GM12878 (cell line): Measurements from ENCODE around the gene MORF4L2. TPM values are rescaled to one million over a fixed set of nuclear protein-coding genes. Genes with fewer than 3 reads are reported as not detected.

ENCODE experiments used
- ATAC-seq: fragments of 200-7000 bp; cut with Tn5 transposase; 3 replicates; pipeline ENCODE4 v1.9.1; 2020; ENCODE audit warnings: mild to moderate bottlenecking, moderate library complexity
- BruUV-seq: library from RNA; stranded (reverse); fragments of 400-500 nt; replicated peaks from 2 replicates; lab custom pipeline; 2021; lab: Mats Ljungman, UMichigan
- CTCF ChIA-PET: fragments of 300-600 bp; sonication (Branson Sonifier 250); formaldehyde crosslinking; extraction: SDS; loops from one replicate; lab custom pipeline; 2021; ENCODE audit warnings: inconsistent platforms; lab: Yijun Ruan, JAX
- POLR2A ChIA-PET: fragments of 350-600 bp; formaldehyde crosslinking; extraction: SDS; loops from one replicate; lab custom pipeline; 2021; ENCODE audit warnings: inconsistent platforms; lab: Charles Lee
- RAD21 ChIA-PET: fragments of 300-600 bp; sonication (Branson Sonifier 250); formaldehyde crosslinking; loops from one replicate; lab custom pipeline; 2023; ENCODE audit warnings: antibody characterized with exemption; ENCODE audit not compliant: unreplicated experiment; lab: Charles Lee
- SMC1A ChIA-PET: fragments of 300-600 bp; sonication (Branson Sonifier 250); formaldehyde crosslinking; loops from one replicate; lab custom pipeline; 2023; ENCODE audit not compliant: unreplicated experiment, uncharacterized antibody; lab: Charles Lee
- DNase-seq: peaks from one replicate; pipeline ENCODE4 v3.0.0-alpha.2; 2011; ENCODE audit warnings: low read depth, low spot score
- FAIRE-seq: peaks from 3 replicates; lab custom pipeline; 2011; peaks lifted over from hg19 to GRCh38; lab: Jason Lieb, UNC
- H2AFZ ChIP-seq: 2 replicates; pipeline ENCODE4 v1.6.0; 2011; ENCODE audit warnings: low read depth, low read length, control low read depth; ENCODE audit not compliant: control insufficient read depth
- H3K27ac ChIP-seq: 2 replicates; pipeline ENCODE4 v1.5.1; 2011; ENCODE audit warnings: control low read depth; ENCODE audit not compliant: control insufficient read depth, insufficient read depth
- H3K27me3 ChIP-seq, 2 experiments: replicated peaks in 1 of 2; 2 replicates each; pipeline versions ENCODE4 v1.6.0 to v1.6.1; 2011; ENCODE audit warnings: low read length in 1 of 2; ENCODE audit not compliant: control insufficient read depth in 2 of 2, insufficient read depth in 2 of 2
- H3K36me3 ChIP-seq, 2 experiments: 2 replicates each; pipeline ENCODE4 v1.5.1; 2011; ENCODE audit warnings: low read length in 1 of 2; ENCODE audit not compliant: control insufficient read depth in 2 of 2, insufficient read depth in 2 of 2
- H3K4me1 ChIP-seq: 2 replicates; pipeline ENCODE4 v1.6.1; 2011; ENCODE audit warnings: mild to moderate bottlenecking, low read length, moderate library complexity, mixed read lengths; ENCODE audit not compliant: control insufficient read depth, insufficient read depth
- H3K4me2 ChIP-seq: 2 replicates; pipeline ENCODE4 v1.6.0; 2011; ENCODE audit warnings: control low read depth; ENCODE audit not compliant: control insufficient read depth, insufficient read depth
- H3K4me3 ChIP-seq: fragments of 200-600 bp; sonication (generic); 2 replicates; pipeline ENCODE4 v1.5.1; 2016
- H3K79me2 ChIP-seq: 2 replicates; pipeline ENCODE4 v1.6.0; 2011; ENCODE audit warnings: low read length; ENCODE audit not compliant: control insufficient read depth, insufficient read depth
- H3K9ac ChIP-seq: 2 replicates; pipeline ENCODE4 v1.8.0; 2011; ENCODE audit warnings: low read length, control low read depth, mixed read lengths; ENCODE audit not compliant: control insufficient read depth, insufficient read depth
- H3K9me3 ChIP-seq: replicated peaks from 3 replicates; pipeline ENCODE4 v1.5.1; 2011; ENCODE audit warnings: mild to moderate bottlenecking, low read length; ENCODE audit not compliant: control insufficient read depth, insufficient read depth
- H4K20me1 ChIP-seq: 2 replicates; pipeline ENCODE4 v1.6.0; 2011; ENCODE audit not compliant: control insufficient read depth, insufficient read depth
- CHD4 ChIP-seq: fragments of 200-600 bp; sonication (generic); IDR thresholded peaks from 2 replicates; pipeline ENCODE4 v1.6.1; 2016; ENCODE audit warnings: mild to moderate bottlenecking
- EGR1 ChIP-seq, 2 experiments: IDR thresholded peaks; 1 replicate in 1 of 2; 2 replicates in 1 of 2; pipeline ENCODE4 v1.6.1; 2011 to 2012; ENCODE audit warnings: low read depth in 2 of 2, low read length in 2 of 2, borderline replicate concordance in 1 of 2, mild to moderate bottlenecking in 1 of 2, moderate library complexity in 1 of 2
- NFIC ChIP-seq: IDR thresholded peaks from 2 replicates; pipeline ENCODE4 v1.6.1; 2012; ENCODE audit warnings: low read depth, mild to moderate bottlenecking, inconsistent platforms, low read length, moderate library complexity
- NR2C1 ChIP-seq: fragments of 450-650 bp; IDR thresholded peaks from 2 replicates; pipeline ENCODE4 v1.6.1; 2017; ENCODE audit warnings: antibody characterized with exemption, mild to moderate bottlenecking, moderate library complexity
- POLR2A ChIP-seq: IDR thresholded peaks from 2 replicates; pipeline ENCODE4 v1.6.1; 2011; ENCODE audit warnings: low read depth, mild to moderate bottlenecking, low read length
- RAD21 ChIP-seq: IDR thresholded peaks from 2 replicates; pipeline ENCODE4 v1.6.1; 2011; ENCODE audit warnings: mild to moderate bottlenecking, low read depth, low read length, moderate library complexity; ENCODE audit not compliant: insufficient read depth
- RBBP5 ChIP-seq: fragments of 200-600 bp; sonication (generic); conservative IDR thresholded peaks from 2 replicates; pipeline ENCODE4 v1.6.1; 2016
- SP1 ChIP-seq: IDR thresholded peaks from one replicate; pipeline ENCODE4 v1.6.1; 2011; ENCODE audit warnings: low read depth, low read length
- SUZ12 ChIP-seq: fragments of 200-600 bp; sonication (generic); IDR thresholded peaks from one replicate; pipeline ENCODE4 v1.6.1; 2018; ENCODE audit warnings: antibody characterized with exemption, mild to moderate bottlenecking; ENCODE audit not compliant: unreplicated experiment
- WGBS: methylation state at CpG from one replicate; pipeline ENCODE4 v1.1.6; 2016; ENCODE audit warnings: low lambda C conversion rate; ENCODE audit not compliant: insufficient replicate concordance, insufficient coverage; ENCODE audit errors: missing lambda C conversion rate; 5-methylcytosine and 5-hydroxymethylcytosine counted together
- in situ Hi-C: fragments of 300-500 bp; cut with MboI; formaldehyde crosslinking; loops from 9 replicates; pipeline ENCODE4 v1.14.3; 2018; ENCODE audit warnings: mixed read lengths
- intact Hi-C: fragments of 100-400 bp; cut with micrococcal nuclease; formaldehyde crosslinking; loops from one replicate; pipeline ENCODE4 v1.14.2; 2022; ENCODE audit not compliant: unreplicated experiment
- polyA plus RNA-seq, 11 experiments: library from polyadenylated mRNA; depleted of rRNA in 4 of 11; unstranded in 6 of 11; stranded (reverse) in 5 of 11; fragments of >200 nt; fragmentation: Nextera tagmentation in 4 of 11; fragmentation: Illumina TruSeq in 1 of 11; extraction: Ambion mirVana in 4 of 11; extraction: Trizol in 1 of 11; gene quantifications; 1 replicate in 1 of 11; 2 replicates in 10 of 11; pipeline versions ENCODE4 v1.2.1 to v1.2.3, GENCODE V29; 2011 to 2016; ENCODE audit warnings: inconsistent platforms in 2 of 11, missing spikeins in 2 of 11, low read depth in 1 of 11
- total RNA-seq, 4 experiments: library from RNA; depleted of rRNA in 3 of 4; stranded (reverse); fragments of >200 nt in 3 of 4; fragmentation: Illumina TruSeq in 1 of 4; extraction: Trizol in 1 of 4; gene quantifications; 2 replicates each; pipeline versions ENCODE4 v1.2.1 to v1.2.3, GENCODE V29; 2013 to 2021
- TF ChIP-seq, protein P1 (sequence below): IDR thresholded peaks from 2 replicates; pipeline ENCODE4 v1.6.1; 2011; ENCODE audit warnings: low read depth, low read length, improper control_type of control experiment, borderline replicate concordance
- TF ChIP-seq, protein P2 (sequence below): IDR thresholded peaks from 2 replicates; pipeline ENCODE4 v1.6.1; 2012; ENCODE audit warnings: low read depth, low read length, improper control_type of control experiment
- TF ChIP-seq, protein P3 (sequence below): fragments of 450-650 bp; formaldehyde crosslinking; IDR thresholded peaks from 2 replicates; pipeline ENCODE4 v1.4.0; 2022; ENCODE audit warnings: mild to moderate bottlenecking, moderate library complexity
- TF ChIP-seq, protein P4 (sequence below): fragments of 450-650 bp; IDR thresholded peaks from 2 replicates; pipeline ENCODE4 v1.6.1; 2017; ENCODE audit warnings: low read depth, mild to moderate bottlenecking, moderate library complexity
- TF ChIP-seq, protein P5 (sequence below): fragments of 150-350 bp; IDR thresholded peaks from 2 replicates; pipeline ENCODE4 v1.6.1; 2014; ENCODE audit warnings: mild to moderate bottlenecking, low read depth, low read length
- TF ChIP-seq, protein P6 (sequence below): fragments of 450-650 bp; IDR thresholded peaks from 2 replicates; pipeline ENCODE4 v1.6.1; 2017; ENCODE audit warnings: mild to moderate bottlenecking

The MORF4L2 gene
- total and polyA plus RNA-seq, 10 of the 15 experiments (the other 5 are each of a cell fraction or from before 2014, with no cell fraction given): 118 to 311 (median 199) TPM

DNA sequence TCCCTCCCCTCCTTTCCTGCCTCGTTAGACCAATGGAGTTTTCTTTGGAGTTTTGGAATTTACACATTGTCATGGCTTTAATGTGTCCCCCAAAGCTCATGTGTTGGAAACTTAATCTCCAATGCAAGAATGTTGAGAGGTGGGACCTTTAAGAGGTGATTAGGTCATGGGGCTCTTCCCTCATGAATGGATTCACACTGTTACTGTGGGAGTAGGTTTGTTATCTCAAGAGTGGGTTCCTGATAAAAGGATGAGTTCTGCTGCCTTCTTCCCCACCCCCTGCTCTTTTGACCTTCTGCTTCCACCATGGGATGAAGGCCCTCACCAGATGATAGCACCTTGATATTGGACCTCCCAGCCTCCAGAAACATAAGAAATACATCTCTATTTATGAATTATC lies 16.8 kb downstream of the MORF4L2 start:
- no peak for FAIRE-seq
- ChIA-PET CTCF (no interaction called here), RAD21 (no interaction called here), SMC1A (no interaction called here), POLR2A (no interaction called here)
- no peak for DNase-seq
- Histone ChIP-seq H3K4me2 (no peak overlapping the region), H3K4me3 (no peak overlapping the region), H3K36me3 (no peaks in the 10 kb centered on the region), H3K27me3 (no peaks in the 10 kb centered on the region; a peak in 1 of 4 replicates), H3K79me2 (no peaks in the 10 kb centered on the region), H2AFZ (no peak overlapping the region), H3K27ac (no peak overlapping the region), H3K9ac (no peak overlapping the region), H3K9me3 (no peaks in the 10 kb centered on the region), H3K4me1 (no peaks in the 10 kb centered on the region), H4K20me1 (no peaks in the 10 kb centered on the region)
- no TSS peak for BruUV-seq
- WGBS: 6% methylated on average over 1 of the region's 1 CpG
- ATAC-seq: no peak
- in situ Hi-C loops: no loop called here
- intact Hi-C loops: no loop called here
- TF ChIP-seq, protein P1, sequence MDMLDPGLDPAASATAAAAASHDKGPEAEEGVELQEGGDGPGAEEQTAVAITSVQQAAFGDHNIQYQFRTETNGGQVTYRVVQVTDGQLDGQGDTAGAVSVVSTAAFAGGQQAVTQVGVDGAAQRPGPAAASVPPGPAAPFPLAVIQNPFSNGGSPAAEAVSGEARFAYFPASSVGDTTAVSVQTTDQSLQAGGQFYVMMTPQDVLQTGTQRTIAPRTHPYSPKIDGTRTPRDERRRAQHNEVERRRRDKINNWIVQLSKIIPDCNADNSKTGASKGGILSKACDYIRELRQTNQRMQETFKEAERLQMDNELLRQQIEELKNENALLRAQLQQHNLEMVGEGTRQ: no peak
- TF ChIP-seq, protein P2, sequence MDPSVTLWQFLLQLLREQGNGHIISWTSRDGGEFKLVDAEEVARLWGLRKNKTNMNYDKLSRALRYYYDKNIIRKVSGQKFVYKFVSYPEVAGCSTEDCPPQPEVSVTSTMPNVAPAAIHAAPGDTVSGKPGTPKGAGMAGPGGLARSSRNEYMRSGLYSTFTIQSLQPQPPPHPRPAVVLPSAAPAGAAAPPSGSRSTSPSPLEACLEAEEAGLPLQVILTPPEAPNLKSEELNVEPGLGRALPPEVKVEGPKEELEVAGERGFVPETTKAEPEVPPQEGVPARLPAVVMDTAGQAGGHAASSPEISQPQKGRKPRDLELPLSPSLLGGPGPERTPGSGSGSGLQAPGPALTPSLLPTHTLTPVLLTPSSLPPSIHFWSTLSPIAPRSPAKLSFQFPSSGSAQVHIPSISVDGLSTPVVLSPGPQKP: no peak
- TF ChIP-seq NR2C1 (no peak), CHD4 (no peak), NFIC (no peak), RBBP5 (no peak), POLR2A (no peak), SP1 (no peak), RAD21 (no peak), SUZ12 (no peak), EGR1 (IDR thresholded peaks at IDR 0.05; ENCODE audit: borderline replicate concordance in 1 of 2, low read depth in 2 of 2, low read length in 2 of 2) (no peak)
- TF ChIP-seq, protein P3, sequence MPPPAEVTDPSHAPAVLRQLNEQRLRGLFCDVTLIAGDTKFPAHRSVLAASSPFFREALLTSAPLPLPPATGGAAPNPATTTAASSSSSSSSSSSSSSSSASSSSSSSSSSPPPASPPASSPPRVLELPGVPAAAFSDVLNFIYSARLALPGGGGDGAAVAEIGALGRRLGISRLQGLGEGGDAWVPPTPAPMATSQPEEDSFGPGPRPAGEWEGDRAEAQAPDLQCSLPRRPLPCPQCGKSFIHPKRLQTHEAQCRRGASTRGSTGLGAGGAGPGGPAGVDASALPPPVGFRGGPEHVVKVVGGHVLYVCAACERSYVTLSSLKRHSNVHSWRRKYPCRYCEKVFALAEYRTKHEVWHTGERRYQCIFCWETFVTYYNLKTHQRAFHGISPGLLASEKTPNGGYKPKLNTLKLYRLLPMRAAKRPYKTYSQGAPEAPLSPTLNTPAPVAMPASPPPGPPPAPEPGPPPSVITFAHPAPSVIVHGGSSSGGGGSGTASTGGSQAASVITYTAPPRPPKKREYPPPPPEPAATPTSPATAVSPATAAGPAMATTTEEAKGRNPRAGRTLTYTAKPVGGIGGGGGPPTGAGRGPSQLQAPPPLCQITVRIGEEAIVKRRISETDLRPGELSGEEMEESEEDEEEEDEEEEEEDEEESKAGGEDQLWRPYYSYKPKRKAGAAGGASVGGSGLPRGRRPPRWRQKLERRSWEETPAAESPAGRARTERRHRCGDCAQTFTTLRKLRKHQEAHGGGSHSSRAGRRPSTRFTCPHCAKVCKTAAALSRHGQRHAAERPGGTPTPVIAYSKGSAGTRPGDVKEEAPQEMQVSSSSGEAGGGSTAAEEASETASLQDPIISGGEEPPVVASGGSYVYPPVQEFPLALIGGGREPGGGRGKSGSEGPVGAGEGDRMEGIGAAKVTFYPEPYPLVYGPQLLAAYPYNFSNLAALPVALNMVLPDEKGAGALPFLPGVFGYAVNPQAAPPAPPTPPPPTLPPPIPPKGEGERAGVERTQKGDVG: no peak
- TF ChIP-seq, protein P4, sequence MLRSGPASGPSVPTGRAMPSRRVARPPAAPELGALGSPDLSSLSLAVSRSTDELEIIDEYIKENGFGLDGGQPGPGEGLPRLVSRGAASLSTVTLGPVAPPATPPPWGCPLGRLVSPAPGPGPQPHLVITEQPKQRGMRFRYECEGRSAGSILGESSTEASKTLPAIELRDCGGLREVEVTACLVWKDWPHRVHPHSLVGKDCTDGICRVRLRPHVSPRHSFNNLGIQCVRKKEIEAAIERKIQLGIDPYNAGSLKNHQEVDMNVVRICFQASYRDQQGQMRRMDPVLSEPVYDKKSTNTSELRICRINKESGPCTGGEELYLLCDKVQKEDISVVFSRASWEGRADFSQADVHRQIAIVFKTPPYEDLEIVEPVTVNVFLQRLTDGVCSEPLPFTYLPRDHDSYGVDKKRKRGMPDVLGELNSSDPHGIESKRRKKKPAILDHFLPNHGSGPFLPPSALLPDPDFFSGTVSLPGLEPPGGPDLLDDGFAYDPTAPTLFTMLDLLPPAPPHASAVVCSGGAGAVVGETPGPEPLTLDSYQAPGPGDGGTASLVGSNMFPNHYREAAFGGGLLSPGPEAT: no peak
- TF ChIP-seq, protein P5, sequence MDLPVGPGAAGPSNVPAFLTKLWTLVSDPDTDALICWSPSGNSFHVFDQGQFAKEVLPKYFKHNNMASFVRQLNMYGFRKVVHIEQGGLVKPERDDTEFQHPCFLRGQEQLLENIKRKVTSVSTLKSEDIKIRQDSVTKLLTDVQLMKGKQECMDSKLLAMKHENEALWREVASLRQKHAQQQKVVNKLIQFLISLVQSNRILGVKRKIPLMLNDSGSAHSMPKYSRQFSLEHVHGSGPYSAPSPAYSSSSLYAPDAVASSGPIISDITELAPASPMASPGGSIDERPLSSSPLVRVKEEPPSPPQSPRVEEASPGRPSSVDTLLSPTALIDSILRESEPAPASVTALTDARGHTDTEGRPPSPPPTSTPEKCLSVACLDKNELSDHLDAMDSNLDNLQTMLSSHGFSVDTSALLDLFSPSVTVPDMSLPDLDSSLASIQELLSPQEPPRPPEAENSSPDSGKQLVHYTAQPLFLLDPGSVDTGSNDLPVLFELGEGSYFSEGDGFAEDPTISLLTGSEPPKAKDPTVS: no peak
- TF ChIP-seq, protein P6, sequence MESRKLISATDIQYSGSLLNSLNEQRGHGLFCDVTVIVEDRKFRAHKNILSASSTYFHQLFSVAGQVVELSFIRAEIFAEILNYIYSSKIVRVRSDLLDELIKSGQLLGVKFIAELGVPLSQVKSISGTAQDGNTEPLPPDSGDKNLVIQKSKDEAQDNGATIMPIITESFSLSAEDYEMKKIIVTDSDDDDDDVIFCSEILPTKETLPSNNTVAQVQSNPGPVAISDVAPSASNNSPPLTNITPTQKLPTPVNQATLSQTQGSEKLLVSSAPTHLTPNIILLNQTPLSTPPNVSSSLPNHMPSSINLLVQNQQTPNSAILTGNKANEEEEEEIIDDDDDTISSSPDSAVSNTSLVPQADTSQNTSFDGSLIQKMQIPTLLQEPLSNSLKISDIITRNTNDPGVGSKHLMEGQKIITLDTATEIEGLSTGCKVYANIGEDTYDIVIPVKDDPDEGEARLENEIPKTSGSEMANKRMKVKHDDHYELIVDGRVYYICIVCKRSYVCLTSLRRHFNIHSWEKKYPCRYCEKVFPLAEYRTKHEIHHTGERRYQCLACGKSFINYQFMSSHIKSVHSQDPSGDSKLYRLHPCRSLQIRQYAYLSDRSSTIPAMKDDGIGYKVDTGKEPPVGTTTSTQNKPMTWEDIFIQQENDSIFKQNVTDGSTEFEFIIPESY: no peak
